Panc1 (cell line): ENCODE measurements around the gene CAMK2A.

Experiments used
- POLR2AphosphoS5 ChIP-seq: IDR thresholded peaks from 2 replicates; pipeline ENCODE4 v1.6.1; 2012; ENCODE audit warnings: mild to moderate bottlenecking, low read depth, low read length, moderate library complexity
- TCF7L2 ChIP-seq: IDR thresholded peaks from 2 replicates; pipeline ENCODE4 v1.6.1; 2011; ENCODE audit warnings: mild to moderate bottlenecking, low read depth, low read length, inconsistent platforms
- TF ChIP-seq, protein P1 (sequence below): fragments of 450-650 bp; IDR thresholded peaks from 2 replicates; pipeline ENCODE4 v1.5.1; 2017; ENCODE audit warnings: mild to moderate bottlenecking
- TF ChIP-seq, protein P2 (sequence below), 2 experiments: IDR thresholded peaks; 2 replicates each; pipeline ENCODE4 v1.6.1; 2011 to 2012; ENCODE audit warnings: low read depth in 2 of 2, control low read depth in 1 of 2, low read length in 1 of 2, mild to moderate bottlenecking in 1 of 2, moderate library complexity in 1 of 2; ENCODE audit not compliant: insufficient read depth in 1 of 2

DNA sequence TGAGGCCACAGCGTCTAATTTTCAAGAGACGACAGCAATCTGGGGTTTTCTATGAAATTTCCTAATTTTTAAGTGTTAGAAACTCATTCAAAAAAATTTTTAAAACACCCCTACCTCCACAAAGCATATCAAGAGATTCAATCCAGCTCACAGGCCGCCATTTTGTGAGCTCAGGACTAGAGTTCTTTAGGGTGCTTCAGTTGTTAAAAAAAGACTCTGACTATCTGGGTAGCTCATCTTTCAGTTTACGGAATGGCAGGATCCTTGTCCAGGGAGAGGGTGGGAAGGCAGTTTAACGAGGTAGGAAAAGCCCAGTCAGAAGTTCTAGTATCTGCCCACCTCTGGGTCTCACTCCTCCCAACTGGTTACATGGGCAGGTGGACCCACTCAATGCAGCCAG lies 43.1 kb downstream of the CAMK2A start:
- TF ChIP-seq, protein P1, sequence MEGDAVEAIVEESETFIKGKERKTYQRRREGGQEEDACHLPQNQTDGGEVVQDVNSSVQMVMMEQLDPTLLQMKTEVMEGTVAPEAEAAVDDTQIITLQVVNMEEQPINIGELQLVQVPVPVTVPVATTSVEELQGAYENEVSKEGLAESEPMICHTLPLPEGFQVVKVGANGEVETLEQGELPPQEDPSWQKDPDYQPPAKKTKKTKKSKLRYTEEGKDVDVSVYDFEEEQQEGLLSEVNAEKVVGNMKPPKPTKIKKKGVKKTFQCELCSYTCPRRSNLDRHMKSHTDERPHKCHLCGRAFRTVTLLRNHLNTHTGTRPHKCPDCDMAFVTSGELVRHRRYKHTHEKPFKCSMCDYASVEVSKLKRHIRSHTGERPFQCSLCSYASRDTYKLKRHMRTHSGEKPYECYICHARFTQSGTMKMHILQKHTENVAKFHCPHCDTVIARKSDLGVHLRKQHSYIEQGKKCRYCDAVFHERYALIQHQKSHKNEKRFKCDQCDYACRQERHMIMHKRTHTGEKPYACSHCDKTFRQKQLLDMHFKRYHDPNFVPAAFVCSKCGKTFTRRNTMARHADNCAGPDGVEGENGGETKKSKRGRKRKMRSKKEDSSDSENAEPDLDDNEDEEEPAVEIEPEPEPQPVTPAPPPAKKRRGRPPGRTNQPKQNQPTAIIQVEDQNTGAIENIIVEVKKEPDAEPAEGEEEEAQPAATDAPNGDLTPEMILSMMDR: no peak
- no peak for TF ChIP-seq POLR2AphosphoS5
- TF ChIP-seq, protein P2, sequence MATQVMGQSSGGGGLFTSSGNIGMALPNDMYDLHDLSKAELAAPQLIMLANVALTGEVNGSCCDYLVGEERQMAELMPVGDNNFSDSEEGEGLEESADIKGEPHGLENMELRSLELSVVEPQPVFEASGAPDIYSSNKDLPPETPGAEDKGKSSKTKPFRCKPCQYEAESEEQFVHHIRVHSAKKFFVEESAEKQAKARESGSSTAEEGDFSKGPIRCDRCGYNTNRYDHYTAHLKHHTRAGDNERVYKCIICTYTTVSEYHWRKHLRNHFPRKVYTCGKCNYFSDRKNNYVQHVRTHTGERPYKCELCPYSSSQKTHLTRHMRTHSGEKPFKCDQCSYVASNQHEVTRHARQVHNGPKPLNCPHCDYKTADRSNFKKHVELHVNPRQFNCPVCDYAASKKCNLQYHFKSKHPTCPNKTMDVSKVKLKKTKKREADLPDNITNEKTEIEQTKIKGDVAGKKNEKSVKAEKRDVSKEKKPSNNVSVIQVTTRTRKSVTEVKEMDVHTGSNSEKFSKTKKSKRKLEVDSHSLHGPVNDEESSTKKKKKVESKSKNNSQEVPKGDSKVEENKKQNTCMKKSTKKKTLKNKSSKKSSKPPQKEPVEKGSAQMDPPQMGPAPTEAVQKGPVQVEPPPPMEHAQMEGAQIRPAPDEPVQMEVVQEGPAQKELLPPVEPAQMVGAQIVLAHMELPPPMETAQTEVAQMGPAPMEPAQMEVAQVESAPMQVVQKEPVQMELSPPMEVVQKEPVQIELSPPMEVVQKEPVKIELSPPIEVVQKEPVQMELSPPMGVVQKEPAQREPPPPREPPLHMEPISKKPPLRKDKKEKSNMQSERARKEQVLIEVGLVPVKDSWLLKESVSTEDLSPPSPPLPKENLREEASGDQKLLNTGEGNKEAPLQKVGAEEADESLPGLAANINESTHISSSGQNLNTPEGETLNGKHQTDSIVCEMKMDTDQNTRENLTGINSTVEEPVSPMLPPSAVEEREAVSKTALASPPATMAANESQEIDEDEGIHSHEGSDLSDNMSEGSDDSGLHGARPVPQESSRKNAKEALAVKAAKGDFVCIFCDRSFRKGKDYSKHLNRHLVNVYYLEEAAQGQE (IDR thresholded peaks at IDR 0.05; ENCODE audit: insufficient read depth in 1 of 2, low read depth in 2 of 2, low read length in 1 of 2): no peak
- no peak for TF ChIP-seq TCF7L2
